ENCODE data around the gene CEACAM8.

- TF ChIP-seq POLR2AphosphoS5 (IDR thresholded peaks at IDR 0.05; ENCODE audit: low read depth, low read length) (no peak), TAF1 (IDR thresholded peaks at IDR 0.05; ENCODE audit: borderline replicate concordance, insufficient read depth, low read length) (no peak), SIN3A (IDR thresholded peaks at IDR 0.05; ENCODE audit: borderline replicate concordance, insufficient read depth, low read length) (no peak)
These were observed 10.3 kb downstream of the CEACAM8 start for GRCh38 chr19:42584466-42584865.
